ENCODE measurements around the gene FAM174C. TPM values are rescaled to one million over a fixed set of nuclear protein-coding genes. Genes with fewer than 3 reads are reported as not detected.

The FAM174C gene
- total and polyA plus RNA-seq, 4 donors = 14.6 to 79.8 (median 33.8) TPM

DNA sequence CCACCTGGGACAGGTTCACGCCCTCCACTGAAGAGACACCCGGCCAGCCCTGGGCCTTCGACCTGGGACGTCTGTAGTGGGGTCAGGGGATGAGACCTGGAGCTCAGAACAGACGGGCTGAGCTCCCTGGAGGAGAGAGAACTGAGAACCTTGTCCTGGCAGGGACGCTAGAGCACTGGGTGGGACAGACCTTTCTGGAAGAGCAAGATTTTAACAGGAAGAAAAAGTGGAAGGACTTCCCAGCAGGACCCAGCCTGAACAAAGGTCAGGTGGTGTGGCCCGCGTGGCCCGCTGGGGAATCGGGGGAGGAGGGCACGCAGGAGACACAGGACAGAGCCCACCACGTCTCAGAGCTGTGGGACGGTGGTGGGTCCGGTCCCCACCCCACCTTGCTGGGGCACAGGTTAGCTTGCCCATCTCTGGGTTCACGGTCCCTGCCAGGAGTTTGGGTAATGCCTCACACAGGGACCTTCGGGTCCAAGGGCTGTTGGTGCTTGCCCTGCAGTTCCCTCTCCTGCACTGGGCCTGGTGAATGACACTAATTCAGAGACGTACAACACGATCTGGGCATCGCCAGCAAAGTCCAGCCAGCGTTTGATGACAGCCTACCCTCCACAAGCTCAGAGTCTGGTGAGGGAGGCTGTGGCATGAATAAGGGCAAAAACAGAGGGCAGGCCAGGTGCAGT, 9.1 kb downstream of the FAM174C start (continued):
- TF ChIP-seq SP1 (IDR thresholded peaks at IDR 0.05) (peak; percentile 72), JUND (IDR thresholded peaks at IDR 0.05) (no peak), RAD21 (IDR thresholded peaks at IDR 0.05) (peak in 1 of 2 donors; percentile 9)
- TF ChIP-seq, protein P1, sequence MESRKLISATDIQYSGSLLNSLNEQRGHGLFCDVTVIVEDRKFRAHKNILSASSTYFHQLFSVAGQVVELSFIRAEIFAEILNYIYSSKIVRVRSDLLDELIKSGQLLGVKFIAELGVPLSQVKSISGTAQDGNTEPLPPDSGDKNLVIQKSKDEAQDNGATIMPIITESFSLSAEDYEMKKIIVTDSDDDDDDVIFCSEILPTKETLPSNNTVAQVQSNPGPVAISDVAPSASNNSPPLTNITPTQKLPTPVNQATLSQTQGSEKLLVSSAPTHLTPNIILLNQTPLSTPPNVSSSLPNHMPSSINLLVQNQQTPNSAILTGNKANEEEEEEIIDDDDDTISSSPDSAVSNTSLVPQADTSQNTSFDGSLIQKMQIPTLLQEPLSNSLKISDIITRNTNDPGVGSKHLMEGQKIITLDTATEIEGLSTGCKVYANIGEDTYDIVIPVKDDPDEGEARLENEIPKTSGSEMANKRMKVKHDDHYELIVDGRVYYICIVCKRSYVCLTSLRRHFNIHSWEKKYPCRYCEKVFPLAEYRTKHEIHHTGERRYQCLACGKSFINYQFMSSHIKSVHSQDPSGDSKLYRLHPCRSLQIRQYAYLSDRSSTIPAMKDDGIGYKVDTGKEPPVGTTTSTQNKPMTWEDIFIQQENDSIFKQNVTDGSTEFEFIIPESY (IDR thresholded peaks at IDR 0.05) = no peak

DNA sequence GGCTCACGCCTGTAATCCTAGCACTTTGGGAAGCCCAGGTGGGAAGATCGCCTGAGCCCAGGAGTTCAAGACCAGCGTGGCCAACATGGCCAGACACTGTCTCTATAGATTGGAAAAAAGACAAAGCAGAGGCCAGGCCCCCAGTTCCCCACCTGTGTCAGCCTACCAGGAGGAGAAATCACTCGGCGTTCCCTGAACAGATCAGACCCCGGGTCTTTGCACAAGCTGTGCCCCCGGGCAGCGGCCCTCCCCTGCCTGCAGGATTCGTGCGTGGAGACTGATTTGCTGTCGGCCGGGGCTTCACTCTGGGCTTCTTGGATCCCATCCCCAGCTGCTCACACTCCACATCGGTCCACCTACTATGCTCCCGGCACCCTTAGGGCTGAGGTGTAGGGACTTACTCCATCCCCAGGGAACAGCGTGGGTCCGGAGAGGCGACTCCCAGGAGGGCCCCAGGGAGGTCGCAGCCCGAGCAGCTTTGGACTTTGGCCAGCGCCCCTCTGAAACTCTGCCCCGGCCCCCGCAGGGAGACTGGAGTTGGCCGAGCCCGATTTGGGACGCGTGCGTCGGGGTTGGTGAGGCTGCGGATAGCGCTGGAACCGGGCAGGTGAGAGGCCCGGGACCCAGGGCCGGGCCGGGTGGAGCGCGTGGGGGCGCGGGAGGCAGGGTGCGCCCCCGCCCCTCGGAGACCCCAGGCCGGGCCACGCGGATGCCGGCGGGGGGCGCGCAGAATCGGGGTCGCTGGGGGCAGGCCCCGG, 9.8 kb downstream of the FAM174C start:
- WGBS = 25% methylated on average over 51 of the region's 51 CpGs
- Histone ChIP-seq H3K36me3 (ENCODE audit: control insufficient read depth in 4 of 4, insufficient read depth in 3 of 4, low read depth in 1 of 4, low read length in 3 of 4) (no peaks in the 10 kb centered on the region), H3K4me3 (ENCODE audit: low read depth in 1 of 3, low read length in 3 of 3) (peak overlapping the region in 1 of 3 donors; percentile 73), H3K9ac (ENCODE audit: low read depth in 1 of 2, low read length in 2 of 2) (peak overlapping the region in 1 of 2 donors; percentile 37), H3K27me3 (ENCODE audit: control insufficient read depth in 4 of 4, insufficient read depth in 4 of 4, low read length in 3 of 4) (no peaks in the 10 kb centered on the region), H3K9me3 (ENCODE audit: control insufficient read depth in 4 of 4, low read length in 3 of 4) (no peaks in the 10 kb centered on the region), H3K4me1 (ENCODE audit: control insufficient read depth in 4 of 4, insufficient read depth in 4 of 4, low read length in 3 of 4) (peaks cover 15 to 53% (median 34%) of the 10 kb centered on the region in 4 donors), H3K27ac (ENCODE audit: low read depth in 1 of 2, low read length in 2 of 2) (peak overlapping the region; percentile 82 to 90)
- no peak for TF ChIP-seq FOXA2 (IDR thresholded peaks at IDR 0.05)
- TF ChIP-seq GABPA (IDR thresholded peaks at IDR 0.05 in 1 of 2, conservative IDR thresholded peaks at IDR 0.05 in 1 of 2) = no peak
- TF ChIP-seq, protein P2, sequence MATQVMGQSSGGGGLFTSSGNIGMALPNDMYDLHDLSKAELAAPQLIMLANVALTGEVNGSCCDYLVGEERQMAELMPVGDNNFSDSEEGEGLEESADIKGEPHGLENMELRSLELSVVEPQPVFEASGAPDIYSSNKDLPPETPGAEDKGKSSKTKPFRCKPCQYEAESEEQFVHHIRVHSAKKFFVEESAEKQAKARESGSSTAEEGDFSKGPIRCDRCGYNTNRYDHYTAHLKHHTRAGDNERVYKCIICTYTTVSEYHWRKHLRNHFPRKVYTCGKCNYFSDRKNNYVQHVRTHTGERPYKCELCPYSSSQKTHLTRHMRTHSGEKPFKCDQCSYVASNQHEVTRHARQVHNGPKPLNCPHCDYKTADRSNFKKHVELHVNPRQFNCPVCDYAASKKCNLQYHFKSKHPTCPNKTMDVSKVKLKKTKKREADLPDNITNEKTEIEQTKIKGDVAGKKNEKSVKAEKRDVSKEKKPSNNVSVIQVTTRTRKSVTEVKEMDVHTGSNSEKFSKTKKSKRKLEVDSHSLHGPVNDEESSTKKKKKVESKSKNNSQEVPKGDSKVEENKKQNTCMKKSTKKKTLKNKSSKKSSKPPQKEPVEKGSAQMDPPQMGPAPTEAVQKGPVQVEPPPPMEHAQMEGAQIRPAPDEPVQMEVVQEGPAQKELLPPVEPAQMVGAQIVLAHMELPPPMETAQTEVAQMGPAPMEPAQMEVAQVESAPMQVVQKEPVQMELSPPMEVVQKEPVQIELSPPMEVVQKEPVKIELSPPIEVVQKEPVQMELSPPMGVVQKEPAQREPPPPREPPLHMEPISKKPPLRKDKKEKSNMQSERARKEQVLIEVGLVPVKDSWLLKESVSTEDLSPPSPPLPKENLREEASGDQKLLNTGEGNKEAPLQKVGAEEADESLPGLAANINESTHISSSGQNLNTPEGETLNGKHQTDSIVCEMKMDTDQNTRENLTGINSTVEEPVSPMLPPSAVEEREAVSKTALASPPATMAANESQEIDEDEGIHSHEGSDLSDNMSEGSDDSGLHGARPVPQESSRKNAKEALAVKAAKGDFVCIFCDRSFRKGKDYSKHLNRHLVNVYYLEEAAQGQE (IDR thresholded peaks at IDR 0.05) = no peak
- TF ChIP-seq FOXA1 (IDR thresholded peaks at IDR 0.05) = no peak
- TF ChIP-seq RXRA (IDR thresholded peaks at IDR 0.05) = no peak
- TF ChIP-seq HNF4G (IDR thresholded peaks at IDR 0.05) = no peak
- TF ChIP-seq, protein P3, sequence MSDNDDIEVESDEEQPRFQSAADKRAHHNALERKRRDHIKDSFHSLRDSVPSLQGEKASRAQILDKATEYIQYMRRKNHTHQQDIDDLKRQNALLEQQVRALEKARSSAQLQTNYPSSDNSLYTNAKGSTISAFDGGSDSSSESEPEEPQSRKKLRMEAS (IDR thresholded peaks at IDR 0.05) = no peak
- no peak for TF ChIP-seq EGR1 (IDR thresholded peaks at IDR 0.05; ENCODE audit: low read depth in 2 of 2)
- no peak for TF ChIP-seq TAF1 (conservative IDR thresholded peaks at IDR 0.05)
- no peak for TF ChIP-seq HNF4A (conservative IDR thresholded peaks at IDR 0.05)
- no peak for DNase-seq (ENCODE audit: low spot score)

Data from liver (tissue), 9 donors.